GM12878 (cell line): ENCODE measurements around the gene DIAPH3. TPM values are rescaled to one million over a fixed set of nuclear protein-coding genes. Genes with fewer than 3 reads are reported as not detected.

Source experiments
- ATAC-seq: fragments of 200-7000 bp; cut with Tn5 transposase; 3 replicates; pipeline ENCODE4 v1.9.1; 2020; ENCODE audit warnings: mild to moderate bottlenecking, moderate library complexity
- BruUV-seq: library from RNA; stranded (reverse); fragments of 400-500 nt; replicated peaks from 2 replicates; lab custom pipeline; 2021; lab: Mats Ljungman, UMichigan
- CTCF ChIA-PET: fragments of 300-600 bp; sonication (Branson Sonifier 250); formaldehyde crosslinking; extraction: SDS; loops from one replicate; lab custom pipeline; 2021; ENCODE audit warnings: inconsistent platforms; lab: Yijun Ruan, JAX
- POLR2A ChIA-PET: fragments of 350-600 bp; formaldehyde crosslinking; extraction: SDS; loops from one replicate; lab custom pipeline; 2021; ENCODE audit warnings: inconsistent platforms; lab: Charles Lee
- RAD21 ChIA-PET: fragments of 300-600 bp; sonication (Branson Sonifier 250); formaldehyde crosslinking; loops from one replicate; lab custom pipeline; 2023; ENCODE audit warnings: antibody characterized with exemption; ENCODE audit not compliant: unreplicated experiment; lab: Charles Lee
- SMC1A ChIA-PET: fragments of 300-600 bp; sonication (Branson Sonifier 250); formaldehyde crosslinking; loops from one replicate; lab custom pipeline; 2023; ENCODE audit not compliant: unreplicated experiment, uncharacterized antibody; lab: Charles Lee
- DNase-seq: peaks from one replicate; pipeline ENCODE4 v3.0.0-alpha.2; 2011; ENCODE audit warnings: low read depth, low spot score
- FAIRE-seq: peaks from 3 replicates; lab custom pipeline; 2011; peaks lifted over from hg19 to GRCh38; lab: Jason Lieb, UNC
- H2AFZ ChIP-seq: 2 replicates; pipeline ENCODE4 v1.6.0; 2011; ENCODE audit warnings: low read depth, low read length, control low read depth; ENCODE audit not compliant: control insufficient read depth
- H3K27ac ChIP-seq: 2 replicates; pipeline ENCODE4 v1.5.1; 2011; ENCODE audit warnings: control low read depth; ENCODE audit not compliant: control insufficient read depth, insufficient read depth
- H3K27me3 ChIP-seq, 2 experiments: replicated peaks in 1 of 2; 2 replicates each; pipeline versions ENCODE4 v1.6.0 to v1.6.1; 2011; ENCODE audit warnings: low read length in 1 of 2; ENCODE audit not compliant: control insufficient read depth in 2 of 2, insufficient read depth in 2 of 2
- H3K36me3 ChIP-seq, 2 experiments: 2 replicates each; pipeline ENCODE4 v1.5.1; 2011; ENCODE audit warnings: low read length in 1 of 2; ENCODE audit not compliant: control insufficient read depth in 2 of 2, insufficient read depth in 2 of 2
- H3K4me1 ChIP-seq: 2 replicates; pipeline ENCODE4 v1.6.1; 2011; ENCODE audit warnings: mild to moderate bottlenecking, low read length, moderate library complexity, mixed read lengths; ENCODE audit not compliant: control insufficient read depth, insufficient read depth
- H3K4me2 ChIP-seq: 2 replicates; pipeline ENCODE4 v1.6.0; 2011; ENCODE audit warnings: control low read depth; ENCODE audit not compliant: control insufficient read depth, insufficient read depth
- H3K4me3 ChIP-seq: fragments of 200-600 bp; sonication (generic); 2 replicates; pipeline ENCODE4 v1.5.1; 2016
- H3K79me2 ChIP-seq: 2 replicates; pipeline ENCODE4 v1.6.0; 2011; ENCODE audit warnings: low read length; ENCODE audit not compliant: control insufficient read depth, insufficient read depth
- H3K9ac ChIP-seq: 2 replicates; pipeline ENCODE4 v1.8.0; 2011; ENCODE audit warnings: low read length, control low read depth, mixed read lengths; ENCODE audit not compliant: control insufficient read depth, insufficient read depth
- H3K9me3 ChIP-seq: replicated peaks from 3 replicates; pipeline ENCODE4 v1.5.1; 2011; ENCODE audit warnings: mild to moderate bottlenecking, low read length; ENCODE audit not compliant: control insufficient read depth, insufficient read depth
- H4K20me1 ChIP-seq: 2 replicates; pipeline ENCODE4 v1.6.0; 2011; ENCODE audit not compliant: control insufficient read depth, insufficient read depth
- ATF7 ChIP-seq: fragments of 450-650 bp; IDR thresholded peaks from 2 replicates; pipeline ENCODE4 v1.6.1; 2016; ENCODE audit warnings: low read depth, mild to moderate bottlenecking
- BCL11A ChIP-seq: IDR thresholded peaks from 2 replicates; pipeline ENCODE4 v1.6.1; 2011; ENCODE audit warnings: low read depth, low read length
- CUX1 ChIP-seq: IDR thresholded peaks from 2 replicates; pipeline ENCODE4 v1.6.1; 2012; ENCODE audit warnings: improper control_type of control experiment, low read depth, low read length; ENCODE audit not compliant: insufficient replicate concordance
- HSF1 ChIP-seq: fragments of 150-350 bp; IDR thresholded peaks from 2 replicates; pipeline ENCODE4 v1.6.1; 2014; ENCODE audit warnings: mild to moderate bottlenecking, low read depth, low read length
- MEF2A ChIP-seq: IDR thresholded peaks from 2 replicates; pipeline ENCODE4 v1.6.1; 2011; ENCODE audit warnings: low read depth, mild to moderate bottlenecking, low read length, moderate library complexity; ENCODE audit not compliant: insufficient read depth
- NRF1 ChIP-seq: conservative IDR thresholded peaks from 2 replicates; pipeline ENCODE4 v1.6.1; 2011; ENCODE audit warnings: mild to moderate bottlenecking, low read depth, low read length, improper control_type of control experiment
- PBX3 ChIP-seq: IDR thresholded peaks from 2 replicates; pipeline ENCODE4 v1.6.1; 2011; ENCODE audit warnings: mild to moderate bottlenecking, low read depth, low read length, moderate library complexity; ENCODE audit not compliant: insufficient replicate concordance
- STAT3 ChIP-seq: IDR thresholded peaks from 2 replicates; pipeline ENCODE4 v1.6.1; 2011; ENCODE audit warnings: low read depth, low read length, improper control_type of control experiment
- TCF12 ChIP-seq: IDR thresholded peaks from 2 replicates; pipeline ENCODE4 v1.6.1; 2011; ENCODE audit warnings: low read depth, mild to moderate bottlenecking, low read length
- YBX1 ChIP-seq: fragments of 450-650 bp; IDR thresholded peaks from 2 replicates; pipeline ENCODE4 v1.6.1; 2016; ENCODE audit warnings: antibody characterized with exemption
- ZBTB40 ChIP-seq: fragments of 450-650 bp; IDR thresholded peaks from 2 replicates; pipeline ENCODE4 v1.6.1; 2016; ENCODE audit warnings: mild to moderate bottlenecking, moderate library complexity, borderline replicate concordance
- WGBS: methylation state at CpG from one replicate; pipeline ENCODE4 v1.1.6; 2016; ENCODE audit warnings: low lambda C conversion rate; ENCODE audit not compliant: insufficient replicate concordance, insufficient coverage; ENCODE audit errors: missing lambda C conversion rate; 5-methylcytosine and 5-hydroxymethylcytosine counted together
- in situ Hi-C: fragments of 300-500 bp; cut with MboI; formaldehyde crosslinking; loops from 9 replicates; pipeline ENCODE4 v1.14.3; 2018; ENCODE audit warnings: mixed read lengths
- intact Hi-C: fragments of 100-400 bp; cut with micrococcal nuclease; formaldehyde crosslinking; loops from one replicate; pipeline ENCODE4 v1.14.2; 2022; ENCODE audit not compliant: unreplicated experiment
- polyA plus RNA-seq, 11 experiments: library from polyadenylated mRNA; depleted of rRNA in 4 of 11; unstranded in 6 of 11; stranded (reverse) in 5 of 11; fragments of >200 nt; fragmentation: Nextera tagmentation in 4 of 11; fragmentation: Illumina TruSeq in 1 of 11; extraction: Ambion mirVana in 4 of 11; extraction: Trizol in 1 of 11; gene quantifications; 1 replicate in 1 of 11; 2 replicates in 10 of 11; pipeline versions ENCODE4 v1.2.1 to v1.2.3, GENCODE V29; 2011 to 2016; ENCODE audit warnings: inconsistent platforms in 2 of 11, missing spikeins in 2 of 11, low read depth in 1 of 11
- total RNA-seq, 4 experiments: library from RNA; depleted of rRNA in 3 of 4; stranded (reverse); fragments of >200 nt in 3 of 4; fragmentation: Illumina TruSeq in 1 of 4; extraction: Trizol in 1 of 4; gene quantifications; 2 replicates each; pipeline versions ENCODE4 v1.2.1 to v1.2.3, GENCODE V29; 2013 to 2021

Gene DIAPH3
- total and polyA plus RNA-seq, 10 of the 15 experiments (the other 5 are each of a cell fraction or from before 2014, with no cell fraction given), result 10.1 to 25.2 (median 15.4) TPM

GRCh38 chr13:60095300-60095699 is 68.4 kb downstream of the DIAPH3 start:
- H3K27me3 ChIP-seq, result no peaks in the 10 kb centered on the region
- no peaks in the 10 kb centered on the region for H3K79me2 ChIP-seq
- POLR2A ChIA-PET, result no interaction called here
- intact Hi-C loops, result no loop called here
- SMC1A ChIA-PET, result interaction anchor here (0.6 to 1.6 kb wide), 4 partner anchors 11 to 423 kb away, joined by 3 to 5 read pairs (median 4); no protein-coding TSS in a partner anchor
- H3K4me1 ChIP-seq, result no peaks in the 10 kb centered on the region
- no peak overlapping the region for H3K4me3 ChIP-seq
- 100% methylated on average over 2 of the region's 2 CpGs for WGBS
- H3K36me3 ChIP-seq, result no peaks in the 10 kb centered on the region; a peak in 1 of 4 replicates
- no peak for DNase-seq
- no peak overlapping the region for H2AFZ ChIP-seq
- no peaks in the 10 kb centered on the region; the same call in none of the 3 replicates for H3K9me3 ChIP-seq
- RAD21 ChIA-PET, result no interaction called here
- BruUV-seq, result no TSS peak
- CTCF ChIA-PET, result no interaction called here
- H3K9ac ChIP-seq, result no peak overlapping the region
- H3K4me2 ChIP-seq, result no peak overlapping the region
- H4K20me1 ChIP-seq, result no peaks in the 10 kb centered on the region
- ATAC-seq, result no peak
- in situ Hi-C loops, result no loop called here
- no peak for TF ChIP-seq TCF12
- TF ChIP-seq CUX1, result no peak
- no peak for TF ChIP-seq YBX1
- TF ChIP-seq ATF7, result no peak
- TF ChIP-seq MEF2A, result no peak
- TF ChIP-seq STAT3, result no peak
- TF ChIP-seq PBX3, result no peak
- no peak for TF ChIP-seq NRF1
- no peak for TF ChIP-seq HSF1
- TF ChIP-seq BCL11A, result no peak
- no peak for TF ChIP-seq ZBTB40
- TF ChIP-seq, all 136 proteins: peak for 0
- no peak overlapping the region for H3K27ac ChIP-seq
- no peak for FAIRE-seq
